LNCAP (cell line): Measurements from ENCODE around the gene TNNT3.

Source experiments
- CTCF ChIP-seq: fragments of 450-650 bp; IDR thresholded peaks from 2 replicates; pipeline ENCODE4 v1.5.1; 2017; ENCODE audit warnings: mild to moderate bottlenecking

TNNT3 gene

GRCh38 chr11:1880746-1881441, 38.6 kb upstream of the TNNT3 start:
- TF ChIP-seq CTCF: no peak

DNA sequence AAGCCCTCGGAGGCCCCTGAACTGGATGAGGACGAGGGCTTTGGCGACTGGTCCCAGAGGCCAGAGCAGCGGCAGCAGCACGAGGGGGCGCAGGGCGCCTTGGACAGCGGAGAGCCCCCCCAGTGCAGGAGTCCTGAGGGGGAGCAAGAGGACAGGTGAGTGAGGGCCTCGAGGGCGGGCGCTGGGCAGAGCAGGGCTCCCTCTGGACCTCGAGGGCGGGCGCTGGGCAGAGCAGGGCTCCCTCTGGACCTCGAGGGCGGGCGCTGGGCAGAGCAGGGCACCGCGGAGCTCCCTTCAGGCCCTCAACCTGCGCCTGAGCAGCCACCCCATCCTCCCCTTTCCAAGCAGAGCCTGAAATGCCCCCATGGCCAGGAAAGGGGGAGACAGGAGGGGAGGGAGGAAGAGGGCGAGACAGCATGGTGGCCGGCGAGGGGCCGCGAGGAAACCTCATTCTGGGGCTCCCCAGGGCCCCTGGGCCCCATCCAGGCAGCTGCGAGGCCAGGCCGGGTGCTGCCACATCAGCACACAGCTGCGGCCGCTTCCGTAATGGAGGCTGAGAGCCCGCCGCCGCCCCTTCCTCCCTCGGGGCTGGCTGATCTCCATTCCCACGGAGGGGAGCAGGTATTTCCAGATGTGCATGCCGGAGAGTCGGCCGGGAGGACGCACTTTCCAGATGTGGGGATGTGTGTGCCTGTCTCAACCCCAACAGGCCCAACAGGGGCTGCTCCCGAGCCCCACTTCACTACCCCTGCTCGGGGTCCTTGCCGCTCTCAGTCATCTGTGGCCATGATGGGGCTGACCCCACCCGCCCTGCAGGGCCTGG, 37.9 kb upstream of the TNNT3 start:
- no peak for TF ChIP-seq CTCF

DNA sequence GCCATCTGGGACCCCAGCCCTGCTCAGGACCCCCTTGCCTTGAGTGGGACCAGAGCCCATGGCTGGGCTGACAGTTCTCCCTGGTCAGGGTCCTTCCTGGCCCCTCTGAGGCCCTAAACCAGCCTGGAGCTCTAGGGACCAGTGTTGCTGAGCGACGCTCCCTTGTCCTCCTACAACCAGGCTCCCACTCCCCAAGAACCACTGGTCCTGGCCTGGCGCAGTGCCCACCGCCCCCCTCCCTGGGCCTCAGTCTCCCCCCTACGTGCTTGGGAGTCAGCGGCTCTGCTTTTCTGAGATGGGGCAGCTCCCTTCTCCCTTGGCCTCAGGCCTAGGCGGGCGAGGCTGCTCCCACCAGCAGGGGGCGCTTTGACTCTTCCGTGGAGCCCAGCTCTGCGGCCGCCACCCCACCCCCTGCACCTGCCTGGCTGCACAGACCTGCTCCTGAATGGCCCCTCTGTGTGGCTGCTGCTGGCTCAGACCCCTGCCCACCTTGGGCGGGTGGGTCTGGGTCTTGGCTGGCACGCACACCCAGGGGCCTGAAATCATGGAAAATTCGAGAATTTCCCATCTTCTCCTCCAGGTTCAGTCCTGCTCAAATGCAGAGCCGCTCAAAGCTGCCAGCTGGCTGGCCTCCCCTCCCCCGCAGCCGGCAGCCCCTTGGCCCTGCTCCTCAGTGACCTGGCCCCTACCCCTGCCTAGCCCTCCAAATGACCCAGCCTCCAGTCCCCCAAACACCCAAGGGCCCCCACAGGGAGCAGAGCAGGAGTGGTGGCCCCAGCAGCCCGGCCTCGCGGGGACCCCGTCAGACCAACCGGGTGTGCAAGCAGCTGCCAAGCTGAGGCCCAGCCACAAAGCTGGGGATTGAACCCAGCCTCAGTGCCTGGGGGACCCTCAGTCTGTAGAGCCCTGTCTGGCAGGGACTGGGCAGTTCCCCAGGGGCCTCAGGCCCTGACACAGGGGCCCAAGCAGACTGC, 37.0 kb upstream of the TNNT3 start:
- peak; percentile 89 for TF ChIP-seq CTCF

- no peak for TF ChIP-seq CTCF
These were observed 35.9 kb upstream of the TNNT3 start for GRCh38 chr11:1883346-1884302.

- TF ChIP-seq CTCF: no peak
These were observed 35.2 kb upstream of the TNNT3 start for GRCh38 chr11:1884303-1884700.

DNA sequence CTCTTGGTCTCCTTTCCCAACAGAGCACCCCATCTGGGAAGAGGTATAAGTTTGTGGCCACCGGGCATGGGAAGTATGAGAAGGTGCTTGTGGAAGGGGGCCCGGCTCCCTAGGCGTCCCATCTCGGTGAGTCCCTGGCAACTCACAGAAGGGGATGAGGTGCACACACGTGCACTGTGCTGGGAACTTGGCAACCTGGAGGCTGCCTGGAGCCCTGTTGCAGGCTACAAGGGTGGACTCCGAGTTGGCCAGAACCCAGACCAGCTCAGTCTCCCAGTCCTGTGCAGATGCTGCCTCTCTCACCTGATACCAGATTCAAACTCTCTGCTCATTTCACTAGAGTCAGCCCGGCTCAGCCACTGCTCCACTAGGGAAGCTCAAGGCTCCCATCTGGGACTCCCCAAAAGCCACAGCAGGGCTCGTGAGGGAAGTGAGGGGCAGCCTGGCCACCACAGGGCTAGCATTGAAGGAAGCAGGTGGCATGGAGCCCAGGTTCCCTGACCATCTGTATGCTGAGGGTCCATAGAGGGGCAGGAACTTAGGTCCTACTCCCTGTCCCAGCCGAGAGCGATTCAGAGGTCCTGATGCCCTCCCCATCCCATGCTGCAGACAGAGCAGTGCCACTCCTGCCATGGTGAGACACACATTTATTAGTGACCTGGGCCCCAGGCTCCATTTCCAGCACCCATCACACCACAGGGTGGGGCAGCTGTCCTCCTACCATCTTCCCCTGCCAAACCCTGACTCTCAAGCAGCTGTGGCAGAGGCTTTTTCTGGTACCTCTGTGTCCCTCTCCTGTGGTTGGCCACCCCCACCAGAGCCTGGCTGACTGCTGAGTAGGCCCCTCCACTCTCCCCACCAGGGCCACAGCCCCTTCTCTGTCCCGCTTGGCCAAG, 31.8 kb upstream of the TNNT3 start:
- no peak for TF ChIP-seq CTCF
